Right lobe of liver (tissue), 4 donors: Measurements from ENCODE around the gene COL1A1.

Experiments used
- POLR2A ChIP-seq: fragments of 450-650 bp; IDR thresholded peaks from one replicate; pipeline ENCODE4 v1.6.1; 2017; ENCODE audit warnings: antibody characterized with exemption, mild to moderate bottlenecking
- TF ChIP-seq, protein P1 (sequence below), 4 donors: fragments of 200-600 bp in 3 of 4; fragments of 450-650 bp in 1 of 4; IDR thresholded peaks; one replicate each; pipeline versions ENCODE4 v1.5.1 to v1.8.0; 2016 to 2022; ENCODE audit warnings: antibody characterized with exemption in 4 of 4, mild to moderate bottlenecking in 2 of 4
- donor health status: DM: no; HTN: no; CAD: no.
- donor health status: DM: no; HTN: no; CAD: no.
- donor health status: DM: no; HTN: yes; CAD: no.

DNA sequence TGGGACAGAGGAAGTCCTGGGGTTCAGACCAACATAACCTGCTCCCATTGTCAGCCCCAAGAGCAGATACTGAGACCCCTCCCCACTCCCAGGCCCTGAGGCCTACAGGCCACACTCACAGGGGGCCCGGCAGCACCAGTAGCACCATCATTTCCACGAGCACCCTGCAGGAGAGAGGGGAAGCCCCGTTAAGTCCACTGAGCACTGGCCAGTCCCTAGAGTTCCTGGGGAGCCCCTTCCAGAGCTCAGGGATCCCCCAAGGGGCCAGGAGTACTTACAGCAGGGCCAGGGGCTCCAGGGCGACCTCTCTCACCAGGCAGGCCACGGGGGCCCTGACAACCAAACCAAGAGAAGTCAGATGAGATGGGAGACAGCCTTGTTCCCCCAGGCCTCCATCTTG lies 5.4 kb downstream of the COL1A1 start:
- TF ChIP-seq, protein P1, sequence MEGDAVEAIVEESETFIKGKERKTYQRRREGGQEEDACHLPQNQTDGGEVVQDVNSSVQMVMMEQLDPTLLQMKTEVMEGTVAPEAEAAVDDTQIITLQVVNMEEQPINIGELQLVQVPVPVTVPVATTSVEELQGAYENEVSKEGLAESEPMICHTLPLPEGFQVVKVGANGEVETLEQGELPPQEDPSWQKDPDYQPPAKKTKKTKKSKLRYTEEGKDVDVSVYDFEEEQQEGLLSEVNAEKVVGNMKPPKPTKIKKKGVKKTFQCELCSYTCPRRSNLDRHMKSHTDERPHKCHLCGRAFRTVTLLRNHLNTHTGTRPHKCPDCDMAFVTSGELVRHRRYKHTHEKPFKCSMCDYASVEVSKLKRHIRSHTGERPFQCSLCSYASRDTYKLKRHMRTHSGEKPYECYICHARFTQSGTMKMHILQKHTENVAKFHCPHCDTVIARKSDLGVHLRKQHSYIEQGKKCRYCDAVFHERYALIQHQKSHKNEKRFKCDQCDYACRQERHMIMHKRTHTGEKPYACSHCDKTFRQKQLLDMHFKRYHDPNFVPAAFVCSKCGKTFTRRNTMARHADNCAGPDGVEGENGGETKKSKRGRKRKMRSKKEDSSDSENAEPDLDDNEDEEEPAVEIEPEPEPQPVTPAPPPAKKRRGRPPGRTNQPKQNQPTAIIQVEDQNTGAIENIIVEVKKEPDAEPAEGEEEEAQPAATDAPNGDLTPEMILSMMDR (IDR thresholded peaks at IDR 0.05) = no peak
- no peak for TF ChIP-seq POLR2A
